Measurements from ENCODE around the gene PCCA. TPM values are rescaled to one million over a fixed set of nuclear protein-coding genes. Genes with fewer than 3 reads are reported as not detected.

PCCA gene
- 8.2 to 11.6 TPM (median 8.9 TPM) in 5 replicates for total RNA-seq (2022; extraction: Qiagen RNA extraction)

GRCh38 chr13:100088644-100089464 is at the start of gene PCCA:
PCCA (plus strand) TSS chr13:100089093; CDS start chr13:100089121, 28 bp downstream.

Other genes starting within 250 kb of the PCCA start
- 2.7 to 3.1 TPM (median 2.8 TPM) in 5 replicates for gene ZIC5, start 117.3 kb upstream of the PCCA start, total RNA-seq (2022; extraction: Qiagen RNA extraction)
- gene ZIC2, start 107.3 kb upstream of the PCCA start, total RNA-seq (2022; extraction: Qiagen RNA extraction), result 6.9 to 10.6 TPM (median 9.4 TPM) in 5 replicates